GM12801 (cell line): ENCODE measurements around the gene CLMP.

Experiments
- TF ChIP-seq, protein P1 (sequence below): IDR thresholded peaks from one replicate; pipeline ENCODE4 v1.5.1; 2011; ENCODE audit warnings: control low read depth; ENCODE audit not compliant: insufficient read length; ENCODE audit errors: extremely low read depth

CLMP gene

DNA sequence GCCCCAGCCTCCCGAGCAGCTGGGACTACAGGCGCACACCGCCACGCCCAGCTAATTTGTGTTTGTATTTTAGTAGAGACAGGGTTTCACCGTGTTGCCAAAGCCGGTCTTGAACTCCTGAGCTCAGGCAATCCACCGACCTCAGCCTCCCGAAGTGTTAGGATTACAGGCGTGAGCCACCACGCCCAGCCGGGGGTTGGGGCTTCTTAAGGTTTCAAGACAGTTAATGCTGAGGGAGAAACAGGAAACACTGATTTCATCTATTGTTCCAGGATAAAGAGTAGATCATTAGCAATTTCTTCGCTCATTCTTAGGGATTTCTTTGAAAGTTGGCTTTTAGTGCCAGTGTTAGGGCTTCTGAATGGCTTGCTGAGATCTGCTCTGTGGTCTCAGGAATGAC, 21.2 kb upstream of the CLMP start:
- TF ChIP-seq, protein P1, sequence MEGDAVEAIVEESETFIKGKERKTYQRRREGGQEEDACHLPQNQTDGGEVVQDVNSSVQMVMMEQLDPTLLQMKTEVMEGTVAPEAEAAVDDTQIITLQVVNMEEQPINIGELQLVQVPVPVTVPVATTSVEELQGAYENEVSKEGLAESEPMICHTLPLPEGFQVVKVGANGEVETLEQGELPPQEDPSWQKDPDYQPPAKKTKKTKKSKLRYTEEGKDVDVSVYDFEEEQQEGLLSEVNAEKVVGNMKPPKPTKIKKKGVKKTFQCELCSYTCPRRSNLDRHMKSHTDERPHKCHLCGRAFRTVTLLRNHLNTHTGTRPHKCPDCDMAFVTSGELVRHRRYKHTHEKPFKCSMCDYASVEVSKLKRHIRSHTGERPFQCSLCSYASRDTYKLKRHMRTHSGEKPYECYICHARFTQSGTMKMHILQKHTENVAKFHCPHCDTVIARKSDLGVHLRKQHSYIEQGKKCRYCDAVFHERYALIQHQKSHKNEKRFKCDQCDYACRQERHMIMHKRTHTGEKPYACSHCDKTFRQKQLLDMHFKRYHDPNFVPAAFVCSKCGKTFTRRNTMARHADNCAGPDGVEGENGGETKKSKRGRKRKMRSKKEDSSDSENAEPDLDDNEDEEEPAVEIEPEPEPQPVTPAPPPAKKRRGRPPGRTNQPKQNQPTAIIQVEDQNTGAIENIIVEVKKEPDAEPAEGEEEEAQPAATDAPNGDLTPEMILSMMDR: no peak

DNA sequence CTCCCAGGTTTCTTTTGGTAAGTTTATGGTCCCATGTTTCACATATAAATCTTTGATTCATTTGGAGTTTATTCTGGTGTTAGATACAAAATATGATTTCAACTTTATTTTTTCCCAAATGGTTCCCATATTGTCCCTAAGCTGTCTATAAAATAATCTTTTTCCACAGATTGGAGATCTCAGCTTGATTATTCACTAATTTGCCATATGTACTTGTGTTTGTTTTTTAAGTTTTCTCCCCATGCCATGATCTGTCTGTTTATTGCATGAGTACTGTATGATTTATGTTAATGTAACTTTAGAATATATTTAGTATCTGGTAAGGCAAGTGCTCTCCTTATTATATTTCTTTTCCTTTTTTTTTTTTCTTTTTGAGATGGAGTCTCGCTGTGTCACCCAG, 19.9 kb upstream of the CLMP start:
- TF ChIP-seq, protein P1: no peak

DNA sequence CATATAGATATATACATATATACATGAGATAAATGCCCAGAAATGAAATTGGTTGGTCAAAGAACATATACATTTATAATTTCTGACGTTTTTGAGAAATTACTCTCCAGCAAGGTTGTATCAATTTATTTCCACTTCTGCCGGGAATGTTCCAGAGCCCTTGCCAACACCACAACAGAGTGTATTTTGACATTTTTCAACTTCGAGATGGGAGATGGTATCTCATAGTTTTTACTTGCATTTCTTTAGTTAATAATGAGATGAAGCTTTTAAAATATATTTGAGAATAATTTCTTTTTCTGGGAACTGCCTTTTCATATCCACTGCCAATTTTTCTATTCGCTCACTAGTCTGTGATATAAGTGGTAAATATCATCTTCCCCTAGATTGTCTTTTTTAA, 19.3 kb upstream of the CLMP start:
- TF ChIP-seq, protein P1: no peak

DNA sequence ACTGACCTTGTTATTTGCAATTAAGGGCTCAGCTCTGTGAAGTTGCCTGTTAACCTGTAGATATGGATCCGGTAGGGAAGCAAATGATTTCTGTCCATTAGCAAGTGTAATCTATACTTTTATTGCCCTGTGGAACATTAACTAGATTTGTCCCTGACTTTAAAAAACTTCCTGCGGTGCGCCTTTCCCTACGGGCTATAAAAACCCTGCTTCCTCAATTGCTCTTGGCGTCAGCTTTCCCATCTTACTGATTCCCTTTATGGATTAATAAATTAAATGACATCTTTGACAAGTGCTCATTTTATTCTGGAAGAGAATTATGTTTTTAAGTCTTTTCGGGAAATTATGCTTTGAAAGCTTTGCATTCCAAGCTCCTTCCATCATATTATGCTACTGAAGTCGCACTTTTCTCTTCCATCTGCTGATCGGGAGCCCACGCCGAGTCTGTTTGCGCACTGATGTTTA, 18.3 kb upstream of the CLMP start:
- TF ChIP-seq, protein P1: no peak

DNA sequence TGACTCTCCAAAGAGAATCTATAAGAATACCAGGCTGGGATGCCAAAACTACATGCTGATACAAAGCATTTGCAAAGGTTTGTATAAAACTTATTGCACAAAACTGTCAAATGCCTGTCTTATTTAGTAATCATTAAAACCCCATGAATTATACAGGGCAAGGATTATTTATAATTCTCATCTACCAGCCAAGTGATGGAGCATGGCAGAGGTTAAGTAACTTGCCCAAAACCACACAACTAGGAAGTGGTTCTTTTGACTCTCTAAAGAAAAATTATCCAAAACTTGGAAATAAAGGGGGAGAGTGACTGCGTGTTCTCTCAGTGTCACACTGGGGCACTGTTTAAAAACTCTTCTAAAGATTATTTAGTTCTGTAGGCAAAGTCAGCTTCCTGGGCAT, 17.4 kb upstream of the CLMP start:
- TF ChIP-seq, protein P1: no peak

DNA sequence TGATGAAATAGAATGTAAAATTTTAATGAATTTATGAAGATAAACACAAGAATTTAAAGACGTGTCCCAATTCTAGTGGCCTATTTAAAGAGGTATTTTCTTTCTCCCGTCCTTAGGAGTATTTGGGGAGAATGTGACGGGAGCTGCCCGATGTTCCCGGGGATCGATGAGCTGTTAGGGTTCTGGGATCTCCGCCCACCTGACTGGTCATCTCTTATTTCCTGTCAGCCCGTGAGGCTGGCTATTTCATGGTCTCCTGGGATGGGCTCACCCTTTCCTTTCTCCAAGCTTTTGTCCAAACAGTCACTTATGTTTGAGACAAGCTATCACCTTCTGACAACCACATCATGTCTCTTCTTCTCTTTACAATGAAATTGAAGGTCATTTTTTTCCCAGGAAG, 16.9 kb upstream of the CLMP start:
- TF ChIP-seq, protein P1: no peak

DNA sequence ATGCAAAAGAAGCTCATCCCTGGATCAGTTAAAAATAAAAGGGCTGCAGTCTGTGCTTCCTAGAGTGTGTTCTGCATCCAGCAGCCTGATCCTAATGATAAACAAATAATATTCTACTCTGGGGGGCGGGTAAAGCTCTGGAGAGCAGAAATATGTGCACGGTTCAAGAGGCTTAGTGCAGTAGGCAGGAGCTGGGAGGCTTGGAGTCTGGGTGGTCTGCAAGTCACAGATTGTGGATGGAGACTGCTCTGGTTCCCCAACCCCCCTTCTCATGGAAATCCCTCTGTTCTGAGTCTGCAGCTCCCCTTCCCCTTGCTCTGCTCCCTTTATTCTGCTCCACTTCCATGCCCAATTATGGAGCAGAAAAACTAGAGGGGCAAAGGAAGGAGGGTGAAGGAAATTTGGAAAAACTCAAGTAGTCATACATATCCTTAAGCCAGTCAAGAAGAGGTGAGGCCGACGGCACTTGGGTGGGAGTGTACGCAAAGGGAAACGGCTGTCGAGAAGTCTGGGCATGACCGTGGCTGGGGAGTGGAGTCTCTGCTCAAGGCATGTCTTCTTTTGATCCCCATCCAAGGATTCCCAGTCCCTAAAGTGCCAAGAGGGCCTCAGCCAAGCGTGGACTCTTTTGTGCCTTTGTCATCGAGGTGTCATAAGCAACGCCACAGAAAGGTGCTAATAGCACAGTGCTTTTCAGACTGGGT, 16.3 kb upstream of the CLMP start:
- TF ChIP-seq, protein P1: no peak
